Epithelial cell of prostate (primary cell): ENCODE results near the gene TMEM202.
A peak's percentile ranks its signal among the peaks of the same experiment; 100 is the strongest.
"Not testable (repeated sequence)": the region's sequence is repeated elsewhere in the genome, so short reads cannot be mapped to it uniquely, and the experiment has no call there.

Experiments
- DNase-seq: peaks from one replicate; pipeline ENCODE4 v3.0.0-alpha.2; 2011; ENCODE audit warnings: low read depth, low spot score
- H3K27ac ChIP-seq: fragments of 450-650 bp; 2 replicates; pipeline ENCODE4 v1.5.1; 2017; ENCODE audit warnings: mild to moderate bottlenecking

The TMEM202 gene

GRCh38 chr15:72397796-72398588 is at the start of gene TMEM202:
TSS of gene TMEM202 (plus strand) at chr15:72398305. CDS start at chr15:72398327, 22 bp downstream.
- H3K27ac ChIP-seq: no peak within 1 kb of the TSS
- no peak for DNase-seq

GRCh38 chr15:72353266-72353665 is 44.8 kb upstream of the TMEM202 start:
- DNase-seq: no peak
- H3K27ac ChIP-seq: no peak overlapping the region

GRCh38 chr15:72354496-72354895 is 43.6 kb upstream of the TMEM202 start:
- DNase-seq: no peak
- no peak overlapping the region for H3K27ac ChIP-seq

GRCh38 chr15:72358121-72358520 is 40.0 kb upstream of the TMEM202 start:
- H3K27ac ChIP-seq: peak overlapping the region; percentile 74
- no peak for DNase-seq

- DNase-seq: peak; percentile 86
- peak overlapping the region; percentile 74 for H3K27ac ChIP-seq
These were observed 39.4 kb upstream of the TMEM202 start for GRCh38 chr15:72358650-72359171.

- DNase-seq: no peak
- H3K27ac ChIP-seq: no peak overlapping the region
These were observed 36.9 kb upstream of the TMEM202 start for GRCh38 chr15:72361176-72361575.

GRCh38 chr15:72365844-72366243 is 32.3 kb upstream of the TMEM202 start:
- no peak overlapping the region for H3K27ac ChIP-seq
- DNase-seq: no peak

- DNase-seq: no peak
- no peak overlapping the region for H3K27ac ChIP-seq
These were observed 29.8 kb upstream of the TMEM202 start for GRCh38 chr15:72368325-72368724.

GRCh38 chr15:72368899-72369298 is 29.2 kb upstream of the TMEM202 start:
- H3K27ac ChIP-seq: no peak overlapping the region
- no peak for DNase-seq

GRCh38 chr15:72369964-72370363 is 28.1 kb upstream of the TMEM202 start:
- peak overlapping the region; percentile 18 for H3K27ac ChIP-seq
- no peak for DNase-seq

- H3K27ac ChIP-seq: no peak overlapping the region
- no peak for DNase-seq
These were observed 25.7 kb upstream of the TMEM202 start for GRCh38 chr15:72372361-72372760.

GRCh38 chr15:72375501-72375845 is 22.6 kb upstream of the TMEM202 start:
- DNase-seq: no peak
- peak overlapping the region; percentile 78 for H3K27ac ChIP-seq

GRCh38 chr15:72375846-72376581 is 22.1 kb upstream of the TMEM202 start, which contains the start of gene HEXA:
TSS of gene HEXA (minus strand) at chr15:72376014. CDS start at chr15:72375972, 42 bp downstream.
- DNase-seq: peak; percentile 46
- peak within 1 kb of the TSS; percentile 78 for H3K27ac ChIP-seq

- H3K27ac ChIP-seq: no peak overlapping the region
- no peak for DNase-seq
These were observed 20.8 kb upstream of the TMEM202 start for GRCh38 chr15:72377331-72377730.

GRCh38 chr15:72379106-72379505 is 19.0 kb upstream of the TMEM202 start:
- not testable (repeated sequence) for DNase-seq, H3K27ac ChIP-seq

- no peak overlapping the region for H3K27ac ChIP-seq
- no peak for DNase-seq
These were observed 18.2 kb upstream of the TMEM202 start for GRCh38 chr15:72379856-72380430.

GRCh38 chr15:72380743-72381142 is 17.4 kb upstream of the TMEM202 start:
- no peak for DNase-seq

GRCh38 chr15:72382146-72382545 is 16.0 kb upstream of the TMEM202 start:
- H3K27ac ChIP-seq: no peak overlapping the region
- no peak for DNase-seq

More at GRCh38 chr15:72380743-72381142, 17.4 kb upstream of the TMEM202 start:
- no peak overlapping the region for H3K27ac ChIP-seq

- DNase-seq: no peak
These were observed 10.4 kb upstream of the TMEM202 start for GRCh38 chr15:72387741-72388140.

GRCh38 chr15:72389231-72389630 is 8.9 kb upstream of the TMEM202 start:
- H3K27ac ChIP-seq: no peak overlapping the region
- no peak for DNase-seq

More at GRCh38 chr15:72387741-72388140, 10.4 kb upstream of the TMEM202 start:
- no peak overlapping the region for H3K27ac ChIP-seq

GRCh38 chr15:72396331-72396730 is 1.8 kb upstream of the TMEM202 start:
- not testable (repeated sequence) for H3K27ac ChIP-seq, DNase-seq
